Stimulated activated CD8-positive, alpha-beta memory T cell treated with anti-CD3 and anti-CD28 coated beads, Interleukin-12 subunit alpha, Interleukin-12 subunit beta, amount 100 ng/mL, for 24 hours (primary cell): ENCODE results near the gene RRP8.

Source experiments
- DNase-seq: peaks from one replicate; pipeline ENCODE4 v3.0.0-alpha.2; 2020; ENCODE audit errors: extremely low read depth

RRP8 gene

DNA sequence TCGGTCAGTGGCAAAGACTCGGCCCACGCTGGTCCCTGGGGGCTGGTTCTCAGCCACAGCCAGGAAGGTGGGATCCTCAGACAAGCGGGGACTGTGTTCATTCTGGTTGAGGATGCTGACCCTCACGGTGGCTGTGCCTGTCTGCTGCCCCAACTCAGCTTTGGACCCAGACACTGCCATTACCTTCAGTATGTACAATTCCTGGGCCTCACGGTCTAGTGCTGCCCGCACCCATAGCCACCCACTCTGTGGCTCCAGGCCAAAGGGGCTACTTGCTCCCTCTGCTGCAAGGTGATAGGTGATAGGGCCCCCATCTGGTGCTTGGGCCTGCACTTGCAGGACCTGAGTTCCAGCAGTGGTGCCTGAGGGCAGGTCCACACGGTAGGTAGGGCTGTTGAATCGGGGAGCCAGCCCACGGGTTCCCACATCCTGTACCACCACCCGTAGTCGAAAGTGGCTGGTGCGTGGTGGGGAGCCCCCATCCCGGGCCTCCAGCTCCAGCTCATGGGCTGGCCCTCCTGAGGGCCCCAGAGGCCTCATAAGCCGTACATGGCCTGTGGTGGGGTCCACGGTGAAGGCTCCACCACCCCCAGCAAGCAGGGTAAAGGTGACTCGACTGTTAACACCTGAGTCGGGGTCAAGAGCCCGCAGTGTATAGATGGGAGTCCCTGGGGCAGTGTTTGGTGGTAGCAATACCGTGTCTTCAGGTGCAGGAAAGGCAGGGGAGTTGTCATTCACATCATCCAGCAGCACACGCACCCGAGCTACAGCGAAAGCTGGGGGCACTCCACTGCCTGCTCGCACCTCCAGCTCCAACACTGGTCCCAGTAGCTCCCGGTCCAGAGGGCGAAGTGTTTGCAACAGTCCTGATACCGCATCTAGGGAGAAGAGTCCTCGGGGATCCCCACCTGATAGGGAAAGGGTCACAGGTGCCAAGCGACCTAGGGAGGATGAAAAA lies 29.0 kb upstream of the RRP8 start:
- no peak for DNase-seq

GRCh38 chr11:6631361-6631890 lies 28.0 kb upstream of the RRP8 start:
- DNase-seq: no peak

DNA sequence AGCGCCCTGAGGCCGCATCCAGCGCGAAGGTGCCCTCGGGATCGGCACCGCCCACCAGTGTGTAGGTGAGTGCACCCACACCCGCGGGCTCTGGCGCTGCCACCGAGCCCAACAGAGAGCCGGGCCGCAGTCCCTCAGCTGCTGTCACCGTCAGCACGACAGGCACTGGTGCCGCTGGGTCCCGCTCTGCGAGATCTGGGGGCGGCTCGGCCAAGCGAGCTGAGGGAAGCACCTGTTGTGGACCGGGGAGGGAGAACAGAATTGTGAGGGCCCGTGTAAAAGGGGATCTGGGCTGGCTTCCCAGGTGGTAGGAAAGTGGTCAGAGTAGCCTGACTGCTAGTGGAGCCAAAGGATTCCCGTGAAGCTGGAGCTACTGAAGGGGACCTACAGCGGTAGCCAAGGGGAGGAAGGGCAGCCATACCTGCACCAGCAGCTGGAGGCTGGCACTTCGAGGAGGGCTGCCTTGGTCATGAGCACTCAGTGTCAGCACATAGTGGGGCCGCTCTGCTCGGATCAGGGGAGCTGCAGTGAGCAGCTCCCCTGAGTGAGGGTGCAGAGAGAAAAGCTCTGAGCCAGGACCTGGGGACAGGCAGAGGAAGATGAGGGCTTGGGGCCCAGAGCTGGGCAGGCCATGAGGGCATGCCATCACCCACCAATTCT lies 27.3 kb upstream of the RRP8 start:
- no peak for DNase-seq

DNA sequence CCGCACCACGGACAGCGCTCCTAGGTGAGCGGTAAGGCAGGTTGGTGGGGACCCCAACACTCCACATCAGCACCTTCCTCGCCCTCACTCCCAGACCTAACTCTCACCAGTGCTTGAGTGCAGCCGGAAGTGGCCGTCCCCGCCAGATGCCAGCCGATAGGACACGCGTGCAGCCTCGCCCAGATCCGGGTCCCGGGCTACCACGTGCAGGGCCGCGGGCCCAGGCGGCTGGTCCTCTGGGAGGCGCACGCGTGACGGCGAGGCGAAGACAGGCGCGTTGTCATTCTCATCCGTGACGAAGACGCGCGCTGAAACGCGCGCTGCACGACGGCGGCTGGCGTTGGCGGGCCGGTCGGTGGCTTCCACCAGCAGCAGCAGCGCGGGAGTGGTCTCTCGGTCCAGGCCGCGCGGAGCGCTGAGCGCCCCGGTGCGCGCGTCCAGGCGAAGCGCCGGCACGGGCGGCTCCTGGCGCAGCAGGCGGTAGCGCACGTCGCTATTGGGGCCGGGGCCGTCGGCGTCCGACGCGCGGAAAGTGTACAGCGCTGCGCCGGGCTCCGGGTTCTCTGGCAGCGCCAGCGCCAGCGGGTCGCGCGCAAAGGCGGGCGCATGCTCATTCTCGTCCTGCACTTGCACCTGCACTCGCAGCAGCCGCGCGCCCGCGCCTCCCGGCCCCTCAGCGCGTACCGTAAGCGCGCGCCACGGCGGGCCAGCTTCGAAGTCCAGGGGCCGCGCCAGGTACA lies 26.6 kb upstream of the RRP8 start:
- DNase-seq: no peak

DNA sequence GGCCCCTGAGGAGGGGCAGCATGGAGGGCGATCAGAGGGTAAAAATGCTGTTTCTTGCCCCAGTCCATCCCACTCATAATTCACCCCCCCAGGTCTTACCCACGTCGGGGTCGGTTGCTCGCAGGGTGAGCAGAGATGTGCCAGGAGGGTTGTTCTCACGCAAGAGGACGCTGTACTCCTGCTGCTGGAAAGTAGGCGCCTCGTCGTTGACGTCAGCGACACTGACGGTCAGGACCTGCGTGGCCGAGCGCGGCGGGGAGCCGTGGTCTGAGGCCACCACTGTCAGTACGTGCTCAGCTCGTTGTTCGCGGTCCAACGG lies 26.1 kb upstream of the RRP8 start:
- no peak for DNase-seq

GRCh38 chr11:6628526-6628925 lies 25.1 kb upstream of the RRP8 start:
- no peak for DNase-seq

GRCh38 chr11:6627762-6628241 lies 24.4 kb upstream of the RRP8 start:
- DNase-seq: no peak

- no peak for DNase-seq
Observed at GRCh38 chr11:6626971-6627761, 23.8 kb upstream of the RRP8 start.

GRCh38 chr11:6625832-6626420 lies 22.5 kb upstream of the RRP8 start:
- DNase-seq: no peak

GRCh38 chr11:6625156-6625831 lies 21.9 kb upstream of the RRP8 start:
- no peak for DNase-seq

DNA sequence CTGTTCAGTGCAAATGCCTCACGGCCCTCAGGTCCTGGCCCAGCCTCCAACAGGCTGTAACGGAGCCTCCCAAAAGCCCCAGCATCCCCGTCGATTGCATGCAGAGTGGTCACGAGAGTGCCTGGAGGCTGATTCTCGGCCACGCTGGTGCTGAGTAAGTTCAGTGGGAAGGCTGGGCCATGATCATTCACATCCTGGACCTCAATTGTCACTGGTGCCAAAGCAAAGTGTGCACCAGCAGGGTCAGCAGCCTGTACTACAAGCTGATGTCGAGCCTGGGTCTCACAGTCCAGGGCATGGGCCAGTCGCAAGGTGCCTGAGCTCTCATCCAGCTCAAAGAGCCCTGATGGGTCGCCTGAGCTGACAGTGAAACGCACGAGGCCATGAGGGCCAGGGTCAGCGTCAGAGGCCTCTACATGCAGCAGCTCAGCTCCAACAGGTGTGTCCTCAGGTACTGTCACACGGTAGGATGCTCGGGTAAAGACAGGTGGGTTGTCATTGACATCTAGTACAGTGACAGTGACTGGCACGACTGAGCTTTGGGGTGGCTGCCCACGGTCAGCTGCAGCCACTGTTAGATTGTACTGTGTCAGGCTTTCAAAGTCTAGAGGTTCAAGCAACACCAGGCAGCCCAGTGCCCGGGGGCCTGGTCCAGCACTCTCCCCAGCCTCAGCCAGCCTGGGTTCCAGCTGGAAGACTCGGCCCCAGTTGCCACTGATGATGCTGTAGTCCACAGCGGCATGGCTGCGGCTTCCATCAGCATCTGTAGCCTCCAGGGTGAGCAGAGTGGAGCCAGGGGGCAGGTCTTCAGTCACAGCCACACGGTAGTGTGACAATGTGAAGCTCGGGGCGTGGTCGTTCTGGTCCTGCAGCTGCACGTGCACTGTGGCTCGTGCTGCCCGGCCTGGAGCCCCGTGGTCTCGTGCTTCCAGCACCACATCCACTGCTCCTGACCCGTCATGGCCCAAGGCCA lies 20.3 kb upstream of the RRP8 start:
- DNase-seq: no peak

GRCh38 chr11:6622261-6623171 lies 19.1 kb upstream of the RRP8 start:
- no peak for DNase-seq

DNA sequence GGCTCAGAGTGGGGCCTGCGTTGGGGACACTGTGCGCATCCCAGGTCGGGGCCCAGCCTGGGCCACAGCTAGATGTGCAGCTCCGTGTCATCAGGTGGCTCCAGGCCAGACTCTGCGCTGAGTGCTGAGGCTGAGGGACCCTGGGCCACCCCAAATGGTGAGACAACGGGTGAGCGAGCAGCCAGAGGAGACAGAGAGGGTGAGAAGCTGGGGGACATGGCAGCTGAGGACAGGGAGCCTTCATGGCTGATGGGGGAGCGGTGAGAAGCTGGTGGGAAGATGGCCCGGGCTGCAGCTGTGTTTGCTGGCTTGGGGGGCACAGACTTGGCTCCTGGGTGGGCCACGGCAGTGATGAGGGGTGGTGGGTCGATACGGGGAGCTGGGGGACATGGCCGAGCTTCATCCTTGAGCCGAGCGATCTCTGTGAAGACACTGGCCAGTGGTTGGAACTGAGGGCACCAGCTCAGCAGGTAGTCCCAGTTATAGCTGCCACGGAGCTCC lies 18.3 kb upstream of the RRP8 start:
- DNase-seq: no peak

DNA sequence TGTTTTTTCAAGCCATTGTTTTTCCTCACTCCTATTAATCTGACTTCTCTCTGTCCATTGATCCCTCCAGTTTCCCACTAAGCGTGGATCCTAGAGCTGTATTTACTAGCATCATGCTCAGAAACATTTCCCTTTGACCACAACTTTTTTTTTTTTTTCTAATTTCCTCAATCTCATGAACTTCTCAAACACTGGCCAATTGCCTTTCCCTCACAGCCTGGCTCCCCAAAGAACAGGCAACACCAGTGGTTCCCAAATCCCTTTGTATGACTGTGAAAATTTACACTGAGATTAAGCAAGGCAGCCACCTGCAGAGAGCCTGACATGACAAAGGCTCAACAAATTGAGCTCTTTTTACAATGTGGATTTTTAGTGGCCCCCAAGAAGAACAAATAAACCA lies 17.2 kb upstream of the RRP8 start:
- no peak for DNase-seq

DNA sequence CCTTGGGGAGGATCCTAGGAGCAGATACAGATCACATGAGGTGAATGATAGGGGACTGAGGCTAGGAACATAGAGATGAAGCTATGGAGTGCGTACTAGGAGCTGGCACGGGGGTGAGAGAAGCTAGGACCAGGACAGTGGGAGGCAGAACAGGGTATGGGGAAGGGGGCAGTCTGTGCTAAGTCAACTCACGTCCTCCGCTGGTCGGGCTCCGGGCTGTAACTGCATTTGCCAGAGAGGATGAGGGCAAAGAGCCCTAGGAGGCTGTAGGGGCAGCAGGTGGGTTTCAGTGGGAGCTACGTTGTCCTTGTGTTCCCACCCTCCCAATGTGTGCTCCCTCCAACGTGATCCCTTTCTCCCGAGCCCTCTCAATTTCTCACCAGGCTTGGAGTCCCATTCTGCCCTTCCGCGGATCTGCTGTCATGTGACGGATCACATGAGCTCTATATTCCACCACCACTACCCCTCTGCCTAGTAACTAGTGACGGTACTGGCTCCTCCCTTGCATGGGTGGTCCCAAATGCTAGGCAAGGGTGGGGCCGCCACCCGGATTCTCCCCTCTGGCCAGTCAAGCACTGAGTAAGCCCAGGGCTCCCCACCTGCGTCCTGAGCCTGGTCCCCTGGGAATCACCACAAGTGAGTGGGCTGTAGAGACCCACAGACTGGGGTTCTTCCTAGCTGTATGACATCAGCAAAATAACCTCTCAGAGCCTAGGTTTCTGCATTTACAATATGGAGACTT lies 15.8 kb upstream of the RRP8 start, which contains the start of gene TPP1:
Gene TPP1, minus strand, starts transcription at position 419 of the 742 bp plus-strand sequence. Its CDS starts 22 bp downstream, at position 397.
- peak; percentile 68 for DNase-seq

GRCh38 chr11:6618117-6619003 lies 14.9 kb upstream of the RRP8 start:
- no peak for DNase-seq
